ENCODE results near the gene PRICKLE4. TPM values are rescaled to one million over a fixed set of nuclear protein-coding genes. Genes with fewer than 3 reads are reported as not detected.

Gene PRICKLE4
- total RNA-seq, 1 experiment from 2014 or later: 0.30 TPM

- no peak for DNase-seq (ENCODE audit: low read depth)
These were observed 36.3 kb upstream of the PRICKLE4 start for GRCh38 chr6:41744236-41744787.

- no peak for DNase-seq (ENCODE audit: low read depth)
These were observed 34.5 kb upstream of the PRICKLE4 start for GRCh38 chr6:41746107-41746506.

- DNase-seq (ENCODE audit: low read depth): no peak
These were observed 33.1 kb upstream of the PRICKLE4 start, which contains the start of gene PGC for GRCh38 chr6:41747256-41748101. Gene PGC (minus strand): TSS chr6:41747397. CDS start chr6:41747334, 63 bp downstream.

- DNase-seq (ENCODE audit: low read depth): no peak
These were observed 32.5 kb upstream of the PRICKLE4 start for GRCh38 chr6:41748102-41748477.

GRCh38 chr6:41748542-41748941 is 32.0 kb upstream of the PRICKLE4 start:
- DNase-seq (ENCODE audit: low read depth): peak; percentile 42

GRCh38 chr6:41750374-41750773 is 30.2 kb upstream of the PRICKLE4 start:
- DNase-seq (ENCODE audit: low read depth): no peak

- DNase-seq (ENCODE audit: low read depth): no peak
These were observed 24.7 kb upstream of the PRICKLE4 start for GRCh38 chr6:41755895-41756294.

- DNase-seq (ENCODE audit: low read depth): no peak
These were observed 24.2 kb upstream of the PRICKLE4 start for GRCh38 chr6:41756354-41756753.

- no peak for DNase-seq (ENCODE audit: low read depth)
These were observed 23.3 kb upstream of the PRICKLE4 start for GRCh38 chr6:41757271-41757670.

GRCh38 chr6:41757931-41758640 is 22.5 kb upstream of the PRICKLE4 start:
- no peak for DNase-seq (ENCODE audit: low read depth)

GRCh38 chr6:41758641-41759035 is 21.9 kb upstream of the PRICKLE4 start:
- no peak for DNase-seq (ENCODE audit: low read depth)

- DNase-seq (ENCODE audit: low read depth): no peak
These were observed 21.3 kb upstream of the PRICKLE4 start for GRCh38 chr6:41759106-41759904.

- no peak for DNase-seq (ENCODE audit: low read depth)
These were observed 20.5 kb upstream of the PRICKLE4 start for GRCh38 chr6:41759905-41760579.

- DNase-seq (ENCODE audit: low read depth): peak; percentile 41
These were observed 17.1 kb upstream of the PRICKLE4 start for GRCh38 chr6:41763470-41763869.

- peak; percentile 60 for DNase-seq (ENCODE audit: low read depth)
These were observed 14.4 kb upstream of the PRICKLE4 start for GRCh38 chr6:41766043-41766664.

GRCh38 chr6:41767112-41767833 is 13.3 kb upstream of the PRICKLE4 start:
- DNase-seq (ENCODE audit: low read depth): peak; percentile 98

- no peak for DNase-seq (ENCODE audit: low read depth)
These were observed 11.9 kb upstream of the PRICKLE4 start for GRCh38 chr6:41768545-41769308.

GRCh38 chr6:41769376-41769775 is 11.2 kb upstream of the PRICKLE4 start:
- DNase-seq (ENCODE audit: low read depth): no peak

- DNase-seq (ENCODE audit: low read depth): no peak
These were observed 10.1 kb upstream of the PRICKLE4 start for GRCh38 chr6:41770381-41771057.

Measured in M059J (cell line).